ENCODE data around the gene CHRNA7. TPM values are rescaled to one million over a fixed set of nuclear protein-coding genes. Genes with fewer than 3 reads are reported as not detected.

The CHRNA7 gene
- polyA plus RNA-seq, 3 donors, result 1.2 to 2.6 (median 1.8) TPM

GRCh38 chr15:32035285-32035684 is 5.0 kb downstream of the CHRNA7 start:
- Mint-ChIP-seq H3K4me3 (no peak overlapping the region), H3K9me3 (peaks cover 0 to 5% (median 0%) of the 10 kb centered on the region in 7 donors), H3K4me1 (peaks cover 5% of the 10 kb centered on the region), H3K27me3 (ENCODE audit: low read depth in 3 of 3) (peaks cover 21 to 32% (median 24%) of the 10 kb centered on the region in 3 donors), H3K36me3 (no peaks in the 10 kb centered on the region), H3K27ac (no peak overlapping the region)
- Histone ChIP-seq H3K4me2 (replicated peaks; ENCODE audit: extremely low read depth, low read length, poor library complexity, severe bottlenecking) (no peak overlapping the region), H3K79me2 (ENCODE audit: insufficient read depth, low read length) (no peaks in the 10 kb centered on the region), H3K9me3 (replicated peaks in 1 of 2; ENCODE audit: control insufficient read depth in 1 of 2, insufficient read depth in 1 of 2, low read length in 2 of 2) (peaks cover 0 to 9% of the 10 kb centered on the region in 2 donors), H3K4me3 (replicated peaks in 1 of 3; ENCODE audit: low read depth in 2 of 3, low read length in 3 of 3) (no peak overlapping the region), H4K20me1 (ENCODE audit: insufficient read depth, low read length) (no peaks in the 10 kb centered on the region), H3K4me1 (ENCODE audit: control insufficient read depth in 1 of 2, insufficient read depth in 2 of 2, low read length in 2 of 2) (peaks cover 0 to 6% of the 10 kb centered on the region in 2 donors), H3K27ac (ENCODE audit: low read depth in 1 of 2, low read length in 2 of 2) (no peak overlapping the region), H2AFZ (ENCODE audit: insufficient read depth, low read depth, low read length, poor library complexity, severe bottlenecking) (no peak overlapping the region), H3K9ac (ENCODE audit: insufficient read depth, low read length, poor library complexity, severe bottlenecking) (no peak overlapping the region), H3K36me3 (replicated peaks in 1 of 2; ENCODE audit: control insufficient read depth in 1 of 2, insufficient read depth in 2 of 2, low read length in 2 of 2) (no peaks in the 10 kb centered on the region), H3K27me3 (ENCODE audit: control insufficient read depth in 2 of 2, insufficient read depth in 2 of 2, low read length in 2 of 2) (peaks cover 19 to 34% of the 10 kb centered on the region in 2 donors)
- DNase-seq, result no peak
- intact Hi-C loops (cut with micrococcal nuclease), result no loop called here
- WGBS (ENCODE audit: insufficient coverage), result no CpG with 5 or more reads among the region's 2 CpGs
- TF ChIP-seq CTCF (IDR thresholded peaks at IDR 0.05), result no peak

DNA sequence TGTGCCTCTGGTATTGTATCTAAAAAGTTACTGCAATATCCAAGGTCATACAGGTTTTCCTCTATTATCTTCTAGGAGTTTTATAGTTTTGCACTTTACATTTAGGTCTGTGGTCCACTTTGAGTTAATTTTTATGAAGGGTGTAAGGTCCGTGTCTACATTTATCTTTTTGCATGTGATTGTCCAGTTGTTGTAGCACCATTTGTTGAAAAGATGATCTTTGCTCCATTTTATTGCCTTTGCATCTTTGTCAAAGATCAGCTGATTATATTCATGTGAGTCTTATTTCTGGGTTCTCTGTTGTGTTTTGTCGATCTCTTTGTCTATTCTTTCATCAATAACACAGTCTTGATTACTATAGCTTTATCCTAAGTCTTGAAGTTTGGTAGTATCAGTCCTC is 6.7 kb downstream of the CHRNA7 start:
- Histone ChIP-seq H4K20me1 (ENCODE audit: insufficient read depth, low read length) (no peaks in the 10 kb centered on the region), H3K36me3 (replicated peaks in 1 of 2; ENCODE audit: control insufficient read depth in 1 of 2, insufficient read depth in 2 of 2, low read length in 2 of 2) (no peaks in the 10 kb centered on the region), H3K79me2 (ENCODE audit: insufficient read depth, low read length) (no peaks in the 10 kb centered on the region), H2AFZ (ENCODE audit: insufficient read depth, low read depth, low read length, poor library complexity, severe bottlenecking) (no peak overlapping the region), H3K4me3 (replicated peaks in 1 of 3; ENCODE audit: low read depth in 2 of 3, low read length in 3 of 3) (no peak overlapping the region), H3K4me1 (ENCODE audit: control insufficient read depth in 1 of 2, insufficient read depth in 2 of 2, low read length in 2 of 2) (no peaks in the 10 kb centered on the region), H3K4me2 (replicated peaks; ENCODE audit: extremely low read depth, low read length, poor library complexity, severe bottlenecking) (no peak overlapping the region), H3K27me3 (ENCODE audit: control insufficient read depth in 2 of 2, insufficient read depth in 2 of 2, low read length in 2 of 2) (peaks cover 8 to 20% of the 10 kb centered on the region in 2 donors), H3K9me3 (replicated peaks in 1 of 2; ENCODE audit: control insufficient read depth in 1 of 2, insufficient read depth in 1 of 2, low read length in 2 of 2) (no peaks in the 10 kb centered on the region), H3K9ac (ENCODE audit: insufficient read depth, low read length, poor library complexity, severe bottlenecking) (no peak overlapping the region), H3K27ac (ENCODE audit: low read depth in 1 of 2, low read length in 2 of 2) (no peak overlapping the region)
- DNase-seq, result no peak
- intact Hi-C loops (cut with micrococcal nuclease), result no loop called here
- Mint-ChIP-seq H3K4me3 (no peak overlapping the region), H3K27me3 (ENCODE audit: low read depth in 3 of 3) (peaks cover 8 to 20% (median 12%) of the 10 kb centered on the region in 3 donors), H3K27ac (no peak overlapping the region), H3K9me3 (no peaks in the 10 kb centered on the region), H3K36me3 (no peaks in the 10 kb centered on the region), H3K4me1 (no peaks in the 10 kb centered on the region)
- WGBS (ENCODE audit: insufficient coverage), result no CpG with 5 or more reads among the region's 2 CpGs
- TF ChIP-seq CTCF (IDR thresholded peaks at IDR 0.05), result no peak
